Caco-2 (cell line): ENCODE data around the gene KCNH4. TPM values are rescaled to one million over a fixed set of nuclear protein-coding genes. Genes with fewer than 3 reads are reported as not detected.

ENCODE experiments used
- BruUV-seq: library from RNA; stranded (reverse); fragments of 400-500 nt; replicated peaks from 2 replicates; lab custom pipeline; 2021; lab: Mats Ljungman, UMichigan
- CTCF ChIA-PET: fragments of 300-600 bp; sonication (Branson Sonifier 250); formaldehyde crosslinking; loops from one replicate; lab custom pipeline; 2022; ENCODE audit warnings: antibody characterized with exemption; lab: Charles Lee
- POLR2A ChIA-PET: fragments of 300-600 bp; sonication (Branson Sonifier 250); formaldehyde crosslinking; loops from one replicate; lab custom pipeline; 2022; ENCODE audit warnings: antibody characterized with exemption; lab: Charles Lee
- DNase-seq, 2 experiments: peaks; one replicate each; pipeline versions ENCODE4 v3.0.0 to v3.0.0-alpha.2; 2020 to 2022
- H3K27me3 ChIP-seq: replicated peaks from 2 replicates; pipeline ENCODE4 v1.6.0; 2011; ENCODE audit warnings: low read length; ENCODE audit not compliant: control insufficient read depth, insufficient read depth
- H3K36me3 ChIP-seq: 2 replicates; pipeline ENCODE4 v1.5.1; 2011; ENCODE audit warnings: low read length; ENCODE audit not compliant: control insufficient read depth, insufficient read depth
- H3K4me1 ChIP-seq: fragments of 250-450 bp; sonication (Bioruptor Pico); 2 replicates; pipeline ENCODE4 v1.5.1; 2020; ENCODE audit warnings: mild to moderate bottlenecking
- H3K4me3 ChIP-seq: 2 replicates; pipeline ENCODE4 v1.5.1; 2011; ENCODE audit warnings: low read depth, mild to moderate bottlenecking, control low read depth, low read length
- H3K9me3 ChIP-seq: fragments of 250-450 bp; sonication (Bioruptor Pico); 2 replicates; pipeline ENCODE4 v1.5.1; 2020; ENCODE audit warnings: mild to moderate bottlenecking, moderate library complexity
- H3K27ac Mint-ChIP-seq: one replicate; pipeline ENCODE4 v1.8.0; 2022; ENCODE audit warnings: mixed read lengths; ENCODE audit not compliant: unreplicated experiment
- H3K27me3 Mint-ChIP-seq: one replicate; pipeline ENCODE4 v1.8.0; 2022; ENCODE audit warnings: mixed read lengths; ENCODE audit not compliant: insufficient read depth, unreplicated experiment
- H3K36me3 Mint-ChIP-seq: one replicate; pipeline ENCODE4 v1.8.0; 2022; ENCODE audit warnings: mild to moderate bottlenecking, mixed read lengths; ENCODE audit not compliant: insufficient read depth, unreplicated experiment
- H3K4me1 Mint-ChIP-seq: one replicate; pipeline ENCODE4 v1.8.0; 2022; ENCODE audit warnings: low read depth, mixed read lengths; ENCODE audit not compliant: unreplicated experiment
- H3K4me3 Mint-ChIP-seq: one replicate; pipeline ENCODE4 v1.8.0; 2022; ENCODE audit warnings: mild to moderate bottlenecking, moderate library complexity, mixed read lengths; ENCODE audit not compliant: unreplicated experiment
- H3K9me3 Mint-ChIP-seq: one replicate; pipeline ENCODE4 v1.8.0; 2022; ENCODE audit warnings: mixed read lengths; ENCODE audit not compliant: unreplicated experiment
- CTCF ChIP-seq, 2 experiments: fragments of 200-600 bp in 1 of 2; IDR thresholded peaks; 1 replicate in 1 of 2; 2 replicates in 1 of 2; pipeline versions ENCODE4 v1.5.1 to v1.8.0; 2011 to 2022; ENCODE audit warnings: antibody characterized with exemption in 1 of 2, control low read depth in 1 of 2, inconsistent platforms in 1 of 2, low read depth in 1 of 2, low read length in 1 of 2, mild to moderate bottlenecking in 1 of 2, moderate library complexity in 1 of 2; ENCODE audit not compliant: insufficient read depth in 1 of 2, severe bottlenecking in 1 of 2, unreplicated experiment in 1 of 2
- intact Hi-C: fragments of 100-400 bp; cut with micrococcal nuclease; formaldehyde crosslinking; loops from one replicate; pipeline ENCODE4 v1.10.0; 2022; ENCODE audit not compliant: unreplicated experiment
- total RNA-seq: library from RNA; stranded (reverse); gene quantifications from 2 replicates; pipeline ENCODE4 v1.2.3, GENCODE V29; 2022

The KCNH4 gene
- total RNA-seq, 1 experiment from 2014 or later = 0.07 TPM

- Histone ChIP-seq H3K9me3 (no peaks in the 10 kb centered on the region), H3K4me1 (no peaks in the 10 kb centered on the region), H3K4me3 (no peak overlapping the region), H3K27me3 (no peaks in the 10 kb centered on the region), H3K36me3 (no peaks in the 10 kb centered on the region)
- CTCF ChIA-PET = no interaction called here
- POLR2A ChIA-PET = no interaction called here
- DNase-seq = no peak
- Mint-ChIP-seq H3K27ac (no peak overlapping the region), H3K4me3 (no peak overlapping the region), H3K4me1 (no peaks in the 10 kb centered on the region), H3K27me3 (no peaks in the 10 kb centered on the region), H3K9me3 (no peaks in the 10 kb centered on the region), H3K36me3 (no peaks in the 10 kb centered on the region)
- BruUV-seq = no TSS peak
- intact Hi-C loops = no loop called here
- TF ChIP-seq CTCF (IDR thresholded peaks at IDR 0.05; ENCODE audit: insufficient read depth in 1 of 2, low read depth in 1 of 2, low read length in 1 of 2, severe bottlenecking in 1 of 2, unreplicated experiment in 1 of 2) = no peak
Observed at GRCh38 chr17:42165751-42166150, 15.2 kb downstream of the KCNH4 start.

DNA sequence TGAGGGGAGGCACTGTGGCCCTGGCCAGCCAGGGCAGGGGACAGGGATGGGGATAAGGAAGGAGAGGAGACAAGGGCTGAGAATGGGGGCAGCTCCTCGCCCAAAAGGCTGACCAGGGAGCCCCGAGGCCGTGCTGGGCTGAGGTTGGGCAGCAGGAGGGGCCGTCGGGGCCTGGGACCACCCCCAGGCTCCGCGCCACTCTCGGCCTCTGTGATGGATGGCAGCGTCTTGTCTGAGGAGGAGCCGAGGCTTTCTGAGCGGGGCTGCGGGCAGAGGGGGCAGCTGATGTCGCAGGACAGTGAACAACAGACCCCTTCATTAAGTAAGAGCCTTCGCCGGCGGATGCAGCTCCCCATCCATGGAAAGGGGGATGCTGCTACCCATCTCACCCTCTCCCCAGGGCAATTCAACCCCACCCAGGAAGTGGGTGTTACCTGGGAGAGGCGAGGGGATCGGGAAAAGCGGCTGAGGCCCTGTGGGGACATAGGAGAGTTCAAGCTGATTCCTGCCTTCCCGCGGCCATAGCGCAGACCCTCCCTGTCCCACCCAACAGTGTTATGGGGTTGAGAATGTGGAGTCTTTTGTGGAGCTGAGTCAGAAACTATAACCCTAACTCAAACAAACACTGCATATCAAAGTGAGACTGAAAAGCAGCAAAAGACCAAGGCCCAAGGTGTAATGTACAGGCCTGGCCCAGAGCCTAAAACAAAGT, 17.1 kb downstream of the KCNH4 start:
- H3K9me3 ChIP-seq = no peaks in the 10 kb centered on the region
- H3K4me1 ChIP-seq = no peaks in the 10 kb centered on the region
- POLR2A ChIA-PET = no interaction called here
- no peaks in the 10 kb centered on the region for H3K27me3 ChIP-seq
- BruUV-seq = no TSS peak
- no peak for TF ChIP-seq CTCF (IDR thresholded peaks at IDR 0.05; ENCODE audit: insufficient read depth in 1 of 2, low read depth in 1 of 2, low read length in 1 of 2, severe bottlenecking in 1 of 2, unreplicated experiment in 1 of 2)
- no peak for DNase-seq
- H3K27ac Mint-ChIP-seq = no peak overlapping the region
- H3K36me3 Mint-ChIP-seq = no peaks in the 10 kb centered on the region
- H3K4me1 Mint-ChIP-seq = no peaks in the 10 kb centered on the region
- CTCF ChIA-PET = interaction anchor here (1.1 kb wide), 1 partner anchor 18 kb away, joined by 3 read pairs; the partner anchor contains the start of gene KCNH4
- no peak overlapping the region for H3K4me3 Mint-ChIP-seq
- intact Hi-C loops = no loop called here
- no peaks in the 10 kb centered on the region for H3K36me3 ChIP-seq
- H3K27me3 Mint-ChIP-seq = no peaks in the 10 kb centered on the region
- H3K4me3 ChIP-seq = no peak overlapping the region
- H3K9me3 Mint-ChIP-seq = no peaks in the 10 kb centered on the region

- H3K27me3 ChIP-seq = no peaks in the 10 kb centered on the region
- TF ChIP-seq CTCF (IDR thresholded peaks at IDR 0.05; ENCODE audit: insufficient read depth in 1 of 2, low read depth in 1 of 2, low read length in 1 of 2, severe bottlenecking in 1 of 2, unreplicated experiment in 1 of 2) = peak; percentile 42 to 44
- no peaks in the 10 kb centered on the region for H3K4me1 ChIP-seq
- no peak overlapping the region for H3K4me3 ChIP-seq
- Mint-ChIP-seq H3K9me3 (no peaks in the 10 kb centered on the region), H3K4me3 (no peak overlapping the region), H3K4me1 (no peaks in the 10 kb centered on the region), H3K27me3 (no peaks in the 10 kb centered on the region), H3K27ac (no peak overlapping the region), H3K36me3 (no peaks in the 10 kb centered on the region)
- H3K9me3 ChIP-seq = no peaks in the 10 kb centered on the region
- intact Hi-C loops = no loop called here
- no TSS peak for BruUV-seq
- peak in 1 of 2 experiments; percentile 51 for DNase-seq
- POLR2A ChIA-PET = no interaction called here
- no peaks in the 10 kb centered on the region for H3K36me3 ChIP-seq
- CTCF ChIA-PET = interaction anchor here (1.1 kb wide), 1 partner anchor 18 kb away, joined by 3 read pairs; the partner anchor contains the start of gene KCNH4
Observed at GRCh38 chr17:42163113-42163512, 17.8 kb downstream of the KCNH4 start.
